IPS DF 6.9 (cell line): ENCODE data around the gene PHEX.

Experiments used
- DNase-seq: peaks from one replicate; pipeline ENCODE4 v3.0.0-alpha.2; 2013; ENCODE audit warnings: low read depth, low spot score
- H3K27ac ChIP-seq: one replicate; pipeline ENCODE4 v1.5.1; 2013; ENCODE audit warnings: low read length, control low read depth
- H3K27me3 ChIP-seq: 2 replicates; pipeline ENCODE4 v1.6.1; 2013; ENCODE audit warnings: mild to moderate bottlenecking, low read length; ENCODE audit not compliant: control insufficient read depth, insufficient read depth
- H3K36me3 ChIP-seq: 2 replicates; pipeline ENCODE4 v1.6.1; 2013; ENCODE audit warnings: low read length; ENCODE audit not compliant: control insufficient read depth, insufficient read depth
- H3K4me1 ChIP-seq: 2 replicates; pipeline ENCODE4 v1.6.1; 2013; ENCODE audit warnings: low read length; ENCODE audit not compliant: control insufficient read depth, insufficient read depth
- H3K4me3 ChIP-seq: 2 replicates; pipeline ENCODE4 v1.5.1; 2013; ENCODE audit warnings: mild to moderate bottlenecking, low read length
- H3K9me3 ChIP-seq: 2 replicates; pipeline ENCODE4 v1.6.1; 2013; ENCODE audit warnings: low read length, inconsistent platforms; ENCODE audit not compliant: control insufficient read depth, insufficient read depth
- WGBS: extraction: QIAGEN DNeasy Blood & Tissue Kit; methylation state at CpG from one replicate; pipeline ENCODE4 v1.1.7; 2013; ENCODE audit warnings: mixed read lengths, missing lambda C conversion rate; ENCODE audit not compliant: insufficient read length, insufficient coverage; 5-methylcytosine and 5-hydroxymethylcytosine counted together

The PHEX gene

GRCh38 chrX:22032084-22032483 is at the start of gene PHEX:
Gene PHEX, plus strand, starts transcription at chrX:22032325. Its CDS starts 681 bp downstream, at chrX:22033006.
- WGBS: no CpG with 5 or more reads among the region's 1 CpG
- Histone ChIP-seq H3K27ac (no peak within 1 kb of the TSS), H3K4me3 (no peak within 1 kb of the TSS), H3K27me3 (no peaks in the 10 kb centered on the region), H3K4me1 (no peaks in the 10 kb centered on the region), H3K9me3 (no peaks in the 10 kb centered on the region), H3K36me3 (no peaks in the 10 kb centered on the region)
- DNase-seq: no peak

DNA sequence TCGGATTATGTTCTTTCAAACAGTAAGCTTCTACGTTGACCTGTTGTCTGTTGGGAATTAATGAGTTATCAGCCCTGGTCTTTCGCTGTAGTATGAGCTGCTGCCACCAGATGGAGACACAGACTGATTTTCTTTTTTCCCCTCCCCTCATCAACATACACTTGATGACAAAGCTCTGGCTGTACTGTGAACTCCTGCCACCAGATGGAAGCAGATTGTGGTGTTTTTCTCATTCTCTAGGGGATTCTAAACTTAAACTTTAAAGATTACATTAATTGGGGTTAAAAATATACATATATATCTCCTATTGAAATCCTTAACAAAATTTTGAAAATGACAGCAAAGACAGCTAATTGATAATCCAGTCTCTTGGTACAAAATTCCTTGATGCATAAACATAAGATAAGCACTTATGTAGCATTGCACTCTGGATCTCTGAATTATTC is 46.8 kb upstream of the PHEX start:
- H3K4me3 ChIP-seq: no peak overlapping the region
- H3K4me1 ChIP-seq: no peaks in the 10 kb centered on the region
- no peaks in the 10 kb centered on the region for H3K9me3 ChIP-seq
- no peak overlapping the region for H3K27ac ChIP-seq
- H3K27me3 ChIP-seq: no peaks in the 10 kb centered on the region
- peak; percentile 35 for DNase-seq
- no peaks in the 10 kb centered on the region; the same call in 1 of the 2 replicates for H3K36me3 ChIP-seq
- no CpG with 5 or more reads among the region's 3 CpGs for WGBS

DNA sequence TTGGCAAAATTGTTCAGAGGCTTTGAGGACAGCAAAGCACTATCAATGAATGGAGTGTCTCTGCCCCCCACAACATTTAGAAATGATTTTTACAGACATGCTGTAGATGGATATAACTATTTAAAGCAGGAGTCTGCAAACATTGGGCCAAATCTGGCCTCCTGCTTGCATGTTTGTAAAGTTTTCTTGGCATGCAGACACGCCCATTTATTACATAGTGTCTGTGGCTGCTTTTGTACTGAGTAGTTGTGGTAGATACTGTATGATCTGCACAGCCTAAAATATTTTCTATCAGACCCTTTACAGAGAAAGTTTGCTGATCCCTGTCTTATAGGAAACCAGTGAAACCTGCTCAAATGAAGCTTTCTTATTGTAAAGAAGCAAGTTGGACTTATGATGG is 45.5 kb upstream of the PHEX start:
- Histone ChIP-seq H3K4me3 (no peak overlapping the region), H3K4me1 (no peaks in the 10 kb centered on the region), H3K27ac (no peak overlapping the region), H3K36me3 (no peaks in the 10 kb centered on the region; the same call in 1 of the 2 replicates), H3K27me3 (no peaks in the 10 kb centered on the region), H3K9me3 (no peaks in the 10 kb centered on the region)
- no peak for DNase-seq
- no CpG with 5 or more reads among the region's 1 CpG for WGBS

DNA sequence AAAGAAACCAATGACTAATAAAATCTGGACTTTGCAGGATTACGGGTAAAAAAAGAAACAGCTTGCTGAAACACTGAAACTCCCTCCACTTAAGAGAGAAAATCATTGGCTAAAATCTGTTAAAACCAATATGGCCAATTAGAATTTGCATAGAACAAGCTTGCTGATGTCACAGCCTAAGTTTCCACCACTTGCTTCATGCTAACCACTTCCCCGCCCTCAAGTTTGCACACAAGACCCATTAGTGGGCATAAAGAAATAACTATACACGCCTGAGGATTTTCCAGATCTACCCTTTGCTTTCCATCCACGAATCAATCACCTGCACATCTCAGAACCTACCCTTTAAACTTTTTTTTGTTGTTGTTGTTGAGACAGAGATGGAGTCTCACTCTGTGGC is 42.7 kb upstream of the PHEX start:
- DNase-seq: no peak
- H3K9me3 ChIP-seq: no peaks in the 10 kb centered on the region
- no CpG with 5 or more reads among the region's 4 CpGs for WGBS
- no peak overlapping the region for H3K27ac ChIP-seq
- no peaks in the 10 kb centered on the region for H3K27me3 ChIP-seq
- no peaks in the 10 kb centered on the region; the same call in 1 of the 2 replicates for H3K4me1 ChIP-seq
- H3K4me3 ChIP-seq: no peak overlapping the region
- peaks cover 3% of the 10 kb centered on the region; the same call in 1 of the 2 replicates for H3K36me3 ChIP-seq

DNA sequence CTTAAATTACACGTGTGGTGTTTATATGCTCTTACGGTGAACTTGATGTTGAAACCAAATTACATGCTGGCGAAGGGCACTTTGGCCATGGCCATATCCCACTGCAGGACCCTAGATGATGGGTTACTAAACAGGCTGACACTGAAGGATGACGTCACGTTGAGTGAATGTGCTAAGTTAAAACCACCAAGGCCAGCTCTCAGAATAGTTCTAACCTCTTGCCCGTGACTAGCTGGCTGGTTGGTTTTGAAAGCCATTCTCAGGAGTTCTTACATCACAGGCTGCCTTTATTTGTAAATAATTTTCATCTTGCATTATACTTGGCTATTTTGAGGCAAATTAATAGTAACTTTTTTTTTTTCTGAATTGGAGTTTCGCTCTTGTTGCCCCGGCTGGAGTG is 41.3 kb upstream of the PHEX start:
- no peak overlapping the region for H3K27ac ChIP-seq
- H3K27me3 ChIP-seq: no peaks in the 10 kb centered on the region
- no peak for DNase-seq
- no peaks in the 10 kb centered on the region; the same call in 1 of the 2 replicates for H3K4me1 ChIP-seq
- H3K36me3 ChIP-seq: peaks cover 3% of the 10 kb centered on the region; the same call in 1 of the 2 replicates
- no peaks in the 10 kb centered on the region for H3K9me3 ChIP-seq
- no peak overlapping the region for H3K4me3 ChIP-seq
- WGBS: no CpG with 5 or more reads among the region's 8 CpGs

GRCh38 chrX:21991504-21991903 is 40.6 kb upstream of the PHEX start:
- no CpG with 5 or more reads among the region's 3 CpGs for WGBS
- H3K4me1 ChIP-seq: no peaks in the 10 kb centered on the region; the same call in 1 of the 2 replicates
- no peak overlapping the region for H3K27ac ChIP-seq
- DNase-seq: no peak
- peaks cover 3% of the 10 kb centered on the region; the same call in 1 of the 2 replicates for H3K36me3 ChIP-seq
- H3K4me3 ChIP-seq: no peak overlapping the region
- no peaks in the 10 kb centered on the region for H3K9me3 ChIP-seq
- H3K27me3 ChIP-seq: no peaks in the 10 kb centered on the region

- no peaks in the 10 kb centered on the region; the same call in 1 of the 2 replicates for H3K4me1 ChIP-seq
- no CpG with 5 or more reads among the region's 8 CpGs for WGBS
- H3K36me3 ChIP-seq: peaks cover 3% of the 10 kb centered on the region; the same call in 1 of the 2 replicates
- no peaks in the 10 kb centered on the region for H3K27me3 ChIP-seq
- no peak for DNase-seq
- H3K4me3 ChIP-seq: no peak overlapping the region
- no peaks in the 10 kb centered on the region for H3K9me3 ChIP-seq
- no peak overlapping the region for H3K27ac ChIP-seq
These were observed 38.9 kb upstream of the PHEX start for GRCh38 chrX:21993265-21993664.

GRCh38 chrX:21996872-21997455 is 35.2 kb upstream of the PHEX start:
- Histone ChIP-seq H3K4me1 (no peaks in the 10 kb centered on the region; the same call in 1 of the 2 replicates), H3K4me3 (no peak overlapping the region), H3K9me3 (no peaks in the 10 kb centered on the region), H3K27me3 (no peaks in the 10 kb centered on the region), H3K27ac (no peak overlapping the region), H3K36me3 (peaks cover 3% of the 10 kb centered on the region; the same call in 1 of the 2 replicates)
- DNase-seq: no peak
- WGBS: no CpG with 5 or more reads among the region's 10 CpGs

DNA sequence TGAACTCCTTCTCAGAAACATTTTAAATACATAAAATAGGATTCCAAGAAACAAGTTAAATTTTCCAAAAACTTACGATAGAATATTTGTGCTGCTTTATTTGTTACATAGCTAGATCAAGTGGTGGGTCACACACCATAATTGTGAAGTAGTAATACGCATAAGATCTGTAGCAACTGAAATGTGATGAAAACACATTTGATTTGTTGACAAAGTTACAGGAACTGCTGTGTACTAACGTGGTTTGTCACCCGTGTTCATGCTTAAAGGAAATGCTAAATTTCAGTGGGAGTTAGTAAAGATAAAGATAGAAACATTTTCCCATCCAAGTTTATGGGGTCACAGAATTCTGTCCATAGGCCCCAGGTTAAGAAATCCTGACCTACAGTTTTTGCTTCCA is 34.1 kb upstream of the PHEX start:
- Histone ChIP-seq H3K27me3 (no peaks in the 10 kb centered on the region), H3K4me3 (no peak overlapping the region), H3K9me3 (no peaks in the 10 kb centered on the region), H3K27ac (no peak overlapping the region), H3K4me1 (no peaks in the 10 kb centered on the region; the same call in 1 of the 2 replicates), H3K36me3 (peaks cover 3% of the 10 kb centered on the region; the same call in 1 of the 2 replicates)
- no peak for DNase-seq
- no CpG with 5 or more reads among the region's 4 CpGs for WGBS

DNA sequence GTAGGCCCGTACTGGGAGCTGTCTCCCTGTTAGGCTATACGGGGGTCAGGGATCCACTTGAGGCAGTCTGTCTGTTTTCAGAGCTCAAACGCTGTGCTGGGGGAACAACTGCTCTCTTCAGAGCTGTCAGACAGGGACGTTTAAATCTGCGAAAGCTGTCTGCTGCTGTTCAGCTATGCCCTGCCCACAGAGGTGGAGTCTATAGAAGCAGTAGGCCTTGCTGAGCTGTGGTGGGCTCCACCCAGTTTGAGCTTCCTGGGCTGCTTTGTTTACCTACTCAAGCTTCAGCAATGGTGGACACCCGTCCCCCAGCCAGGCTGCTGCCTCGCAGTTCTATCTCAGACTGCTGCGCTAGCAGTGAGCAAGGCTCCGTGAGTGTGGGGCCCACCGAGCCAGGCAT is 27.3 kb upstream of the PHEX start:
- no peak for DNase-seq

GRCh38 chrX:22012051-22012450 is 20.1 kb upstream of the PHEX start:
- Histone ChIP-seq H3K27me3 (no peaks in the 10 kb centered on the region), H3K4me3 (no peak overlapping the region), H3K9me3 (no peaks in the 10 kb centered on the region), H3K36me3 (no peaks in the 10 kb centered on the region), H3K27ac (no peak overlapping the region), H3K4me1 (no peaks in the 10 kb centered on the region)
- WGBS: no CpG with 5 or more reads among the region's 5 CpGs
- no peak for DNase-seq

More for the DNA sequence above, 27.3 kb upstream of the PHEX start:
- H3K27me3 ChIP-seq: no peaks in the 10 kb centered on the region
- no peak overlapping the region for H3K27ac ChIP-seq
- WGBS: no CpG with 5 or more reads among the region's 10 CpGs
- H3K36me3 ChIP-seq: no peaks in the 10 kb centered on the region
- no peak overlapping the region for H3K4me3 ChIP-seq
- H3K9me3 ChIP-seq: no peaks in the 10 kb centered on the region
- H3K4me1 ChIP-seq: no peaks in the 10 kb centered on the region
